Adrenal gland (tissue), 12 donors: ENCODE data around the gene AP2A2. TPM values are rescaled to one million over a fixed set of nuclear protein-coding genes. Genes with fewer than 3 reads are reported as not detected.

Experiments
- DNase-seq, 7 donors: peaks; one replicate each; pipeline ENCODE4 v3.0.0-alpha.2; 2019 to 2020
- H3K27ac ChIP-seq, 5 donors: fragments of 200-600 bp; sonication (generic) in 4 of 5; 1 replicate in 3 of 5; 2 replicates in 2 of 5; pipeline versions ENCODE4 v1.5.1 to v1.8.0; 2016 to 2020; ENCODE audit warnings: mild to moderate bottlenecking in 1 of 5
- H3K27me3 ChIP-seq: fragments of 200-600 bp; 2 replicates; pipeline ENCODE4 v1.8.0; 2021
- H3K36me3 ChIP-seq, 2 donors: fragments of 200-600 bp; replicated peaks in 1 of 2; 1 replicate in 1 of 2; 2 replicates in 1 of 2; pipeline versions ENCODE4 v1.5.1 to v1.8.0; 2018 to 2022
- H3K4me1 ChIP-seq, 2 donors: fragments of 200-600 bp; replicated peaks in 1 of 2; 1 replicate in 1 of 2; 2 replicates in 1 of 2; pipeline versions ENCODE4 v1.5.1 to v1.8.0; 2018 to 2021
- H3K4me3 ChIP-seq, 4 donors: fragments of 200-600 bp; sonication (generic) in 3 of 4; one replicate each; pipeline ENCODE4 v1.5.1; 2016 to 2018
- H3K9me3 ChIP-seq, 3 donors: fragments of 200-600 bp; sonication (generic) in 1 of 3; replicated peaks in 1 of 3; 1 replicate in 2 of 3; 2 replicates in 1 of 3; pipeline versions ENCODE4 v1.5.1 to v1.8.0; 2016 to 2021
- CTCF ChIP-seq, 6 experiments: fragments of 450-650 bp in 4 of 6; fragments of 200-600 bp in 2 of 6; sonication (generic) in 1 of 6; IDR thresholded peaks; 1 replicate in 5 of 6; 2 replicates in 1 of 6; pipeline versions ENCODE4 v1.5.1 to v1.8.0; 2016 to 2021; ENCODE audit warnings: antibody characterized with exemption in 6 of 6, mild to moderate bottlenecking in 2 of 6, moderate library complexity in 1 of 6
- POLR2A ChIP-seq, 2 donors: fragments of 450-650 bp; IDR thresholded peaks; one replicate each; pipeline ENCODE4 v1.6.1; 2017; ENCODE audit warnings: antibody characterized with exemption in 2 of 2, mild to moderate bottlenecking in 2 of 2, moderate library complexity in 1 of 2
- WGBS, 4 donors: extraction: QIAGEN DNeasy Blood & Tissue Kit in 2 of 4; methylation state at CpG; one replicate each; pipeline versions ENCODE4 v1.1.5 to v1.1.7; 2013 to 2017; 5-methylcytosine and 5-hydroxymethylcytosine counted together
- intact Hi-C, 2 donors: fragments of 100-400 bp; cut with DNase I; formaldehyde crosslinking; loops; one replicate each; pipeline versions ENCODE4 v1.14.1 to v1.15.0; 2022 to 2023
- polyA plus RNA-seq, 3 donors: library from polyadenylated mRNA; stranded (reverse); fragments of 200-250 nt in 2 of 3; fragments of 350-450 nt in 1 of 3; fragmentation: Illumina TruSeq in 1 of 3; extraction: RNeasy Lipid Tissue Mini Kit (QIAGEN cat#74804) in 1 of 3; gene quantifications; one replicate each; pipeline ENCODE4 v1.2.3, GENCODE V29; 2013 to 2014
- total RNA-seq, 9 donors: library from RNA; depleted of rRNA in 4 of 9; stranded (reverse); fragments of >200 nt in 4 of 9; fragments of 120-200 nt in 1 of 9; fragmentation: NEBNext Ultra II Directional in 1 of 9; extraction: Animal tissue kit (Norgen Biotek cat#: 25700) in 1 of 9; gene quantifications; one replicate each; pipeline versions ENCODE4 v1.1.0 to v1.2.4, GENCODE V29; 2013 to 2023
- donor health status: healthy with polysubstance abuse.
- donor health status: Bipolar disorder and iron deficiency.
- donor health status: DM: yes; HTN: yes; CAD: no.
- donor health status: DM: no; HTN: no; CAD: no.
- donor health status: DM: no; HTN: no; CAD: no.
- donor health status: DM: yes; HTN: yes; CAD: no.

AP2A2 gene
- total and polyA plus RNA-seq, 12 donors: 15.3 to 115 (median 73.1) TPM

GRCh38 chr11:975827-976226, 50.2 kb downstream of the AP2A2 start:
- H3K36me3 ChIP-seq: peaks cover 0 to 54% of the 10 kb centered on the region in 2 donors
- TF ChIP-seq CTCF (IDR thresholded peaks at IDR 0.05) (no peak), POLR2A (IDR thresholded peaks at IDR 0.05) (no peak)
- intact Hi-C loops: no loop called here
- H3K4me1 ChIP-seq: peaks cover 0 to 3% of the 10 kb centered on the region in 2 donors
- no peaks in the 10 kb centered on the region for H3K27me3 ChIP-seq
- no peak overlapping the region for H3K27ac ChIP-seq
- no peak overlapping the region for H3K4me3 ChIP-seq
- WGBS, 4 donors: 71 to 91% (median 80%) methylated on average over 7 to 15 of the region's 15 CpGs
- no peak for DNase-seq
- H3K9me3 ChIP-seq: no peaks in the 10 kb centered on the region

- no peak overlapping the region for H3K4me3 ChIP-seq
- H3K27ac ChIP-seq: no peak overlapping the region
- intact Hi-C loops: no loop called here
- no peak for DNase-seq
- no peaks in the 10 kb centered on the region for H3K9me3 ChIP-seq
- H3K27me3 ChIP-seq: no peaks in the 10 kb centered on the region
- peaks cover 0 to 3% of the 10 kb centered on the region in 2 donors for H3K4me1 ChIP-seq
- no peak for TF ChIP-seq CTCF (IDR thresholded peaks at IDR 0.05)
- no peak for TF ChIP-seq POLR2A (IDR thresholded peaks at IDR 0.05)
- H3K36me3 ChIP-seq: peaks cover 0 to 57% of the 10 kb centered on the region in 2 donors
- WGBS, 4 donors: 77 to 84% (median 80%) methylated on average over 14 to 26 of the region's 26 CpGs
These were observed 50.9 kb downstream of the AP2A2 start for GRCh38 chr11:976431-977160.

GRCh38 chr11:977830-978720, 52.4 kb downstream of the AP2A2 start:
- TF ChIP-seq POLR2A (IDR thresholded peaks at IDR 0.05) (no peak), CTCF (IDR thresholded peaks at IDR 0.05) (peak in 1 of 6 experiments; percentile 13)
- intact Hi-C loops: no loop called here
- Histone ChIP-seq H3K9me3 (no peaks in the 10 kb centered on the region), H3K4me1 (peaks cover 0 to 3% of the 10 kb centered on the region in 2 donors), H3K27ac (no peak overlapping the region), H3K36me3 (peaks cover 0 to 48% of the 10 kb centered on the region in 2 donors), H3K4me3 (no peak overlapping the region), H3K27me3 (no peaks in the 10 kb centered on the region)
- 85 to 87% (median 86%) methylated on average over 18 to 28 of the region's 28 CpGs for WGBS, 4 donors
- peak in 2 of 7 donors; percentile 25 to 36 for DNase-seq

DNA sequence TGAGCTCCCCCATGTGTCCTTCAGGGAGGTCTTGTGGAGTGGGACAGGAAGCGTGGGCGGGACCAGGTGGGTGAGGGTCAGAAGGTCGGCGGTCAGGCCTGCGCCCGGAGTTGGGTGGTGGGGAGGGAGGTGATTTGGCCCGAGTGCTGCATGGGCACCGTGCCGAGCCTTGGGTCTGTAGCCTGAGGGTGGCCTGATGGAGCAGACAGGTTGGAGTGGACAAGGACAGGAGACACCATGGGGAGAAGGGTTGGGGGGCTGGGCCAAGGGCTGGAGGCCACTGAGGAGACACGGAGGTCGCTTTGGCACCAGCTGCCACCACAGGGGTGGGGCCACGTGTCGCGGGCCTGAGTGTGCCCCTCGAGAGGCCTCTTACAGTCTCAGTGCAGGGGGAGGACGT, 53.1 kb downstream of the AP2A2 start:
- intact Hi-C loops: no loop called here
- Histone ChIP-seq H3K9me3 (no peaks in the 10 kb centered on the region), H3K27ac (no peak overlapping the region), H3K4me1 (peaks cover 0 to 3% of the 10 kb centered on the region in 2 donors), H3K4me3 (no peak overlapping the region), H3K36me3 (peaks cover 0 to 44% of the 10 kb centered on the region in 2 donors), H3K27me3 (no peaks in the 10 kb centered on the region)
- TF ChIP-seq POLR2A (IDR thresholded peaks at IDR 0.05) (no peak), CTCF (IDR thresholded peaks at IDR 0.05) (no peak)
- no peak for DNase-seq
- 79 to 87% (median 79%) methylated on average over 9 to 16 of the region's 16 CpGs for WGBS, 4 donors
